CD4-positive, alpha-beta T cell treated with Interleukin-6 at 100 ng/mL for 8 hours (primary cell): ENCODE data around the gene ABCA3.

Source experiments
- DNase-seq: peaks from one replicate; pipeline ENCODE4 v3.0.0-alpha.2; 2020; ENCODE audit warnings: mixed read lengths, low spot score

Gene ABCA3

GRCh38 chr16:2357331-2357730 lies 16.8 kb upstream of the ABCA3 start:
- no peak for DNase-seq

GRCh38 chr16:2350500-2350899 lies 10.0 kb upstream of the ABCA3 start:
- no peak for DNase-seq

- DNase-seq, result no peak
Observed at GRCh38 chr16:2343211-2343610, 2.7 kb upstream of the ABCA3 start.

GRCh38 chr16:2341456-2342447 lies 1.2 kb upstream of the ABCA3 start:
- DNase-seq, result no peak

GRCh38 chr16:2339521-2340484 lies 725 bp downstream of the ABCA3 start:
- DNase-seq, result peak; percentile 12

- DNase-seq, result no peak
Observed at GRCh38 chr16:2337431-2338296, 2.9 kb downstream of the ABCA3 start.

GRCh38 chr16:2335286-2335895 lies 5.1 kb downstream of the ABCA3 start:
- DNase-seq, result no peak

GRCh38 chr16:2333772-2334379 lies 6.7 kb downstream of the ABCA3 start:
- DNase-seq, result no peak

GRCh38 chr16:2333231-2333630 lies 7.3 kb downstream of the ABCA3 start:
- no peak for DNase-seq

GRCh38 chr16:2331931-2332267 lies 8.6 kb downstream of the ABCA3 start:
- DNase-seq, result no peak

- DNase-seq, result no peak
Observed at GRCh38 chr16:2331199-2331930, 9.2 kb downstream of the ABCA3 start.

- DNase-seq, result no peak
Observed at GRCh38 chr16:2329532-2329931, 11.0 kb downstream of the ABCA3 start.

GRCh38 chr16:2328428-2328827 lies 12.1 kb downstream of the ABCA3 start:
- no peak for DNase-seq

- DNase-seq, result no peak
Observed at GRCh38 chr16:2326191-2326590, 14.3 kb downstream of the ABCA3 start.

GRCh38 chr16:2325791-2326190 lies 14.7 kb downstream of the ABCA3 start:
- no peak for DNase-seq

- no peak for DNase-seq
Observed at GRCh38 chr16:2325181-2325580, 15.3 kb downstream of the ABCA3 start.

- DNase-seq, result no peak
Observed at GRCh38 chr16:2324296-2324859, 16.1 kb downstream of the ABCA3 start.

- DNase-seq, result no peak
Observed at GRCh38 chr16:2323701-2324100, 16.8 kb downstream of the ABCA3 start.

GRCh38 chr16:2319606-2320005 lies 20.9 kb downstream of the ABCA3 start:
- no peak for DNase-seq
